Activated CD4-positive, alpha-beta T cell treated with anti-CD3 and anti-CD28 coated beads, Interleukin-2, amount 10 ng/mL, durations not matched to agents 7 days and 5 days (primary cell): ENCODE data around the gene GABRG3. TPM values are rescaled to one million over a fixed set of nuclear protein-coding genes. Genes with fewer than 3 reads are reported as not detected.

Experiments used
- CTCF ChIA-PET: fragments of 350-600 bp; sonication (Branson Sonifier 250); formaldehyde crosslinking; loops from one replicate; lab custom pipeline; 2021; ENCODE audit warnings: antibody characterized with exemption; lab: Charles Lee
- POLR2A ChIA-PET: fragments of 350-600 bp; sonication (Branson Sonifier 250); formaldehyde crosslinking; loops from one replicate; lab custom pipeline; 2021; ENCODE audit warnings: antibody characterized with exemption; lab: Charles Lee
- DNase-seq: peaks from one replicate; pipeline ENCODE4 v3.0.0-alpha.2; 2020
- H3K27ac Mint-ChIP-seq: one replicate; pipeline ENCODE4 v1.8.0; 2021; ENCODE audit warnings: mild to moderate bottlenecking, moderate library complexity, mixed read lengths
- H3K27me3 Mint-ChIP-seq: one replicate; pipeline ENCODE4 v1.8.0; 2021; ENCODE audit warnings: mixed read lengths
- H3K36me3 Mint-ChIP-seq: one replicate; pipeline ENCODE4 v1.8.0; 2021; ENCODE audit warnings: low read depth, mixed read lengths
- H3K4me1 Mint-ChIP-seq: one replicate; pipeline ENCODE4 v1.8.0; 2021; ENCODE audit warnings: mixed read lengths
- H3K4me3 Mint-ChIP-seq: one replicate; pipeline ENCODE4 v1.8.0; 2021; ENCODE audit warnings: mild to moderate bottlenecking, moderate library complexity, mixed read lengths
- H3K9me3 Mint-ChIP-seq: one replicate; pipeline ENCODE4 v1.8.0; 2021; ENCODE audit warnings: mixed read lengths
- total RNA-seq, 2 experiments: library from RNA; stranded (reverse); gene quantifications; one replicate each; pipeline ENCODE4 v1.2.3, GENCODE V29; 2021

GABRG3 gene
- total RNA-seq, 2 experiments from 2014 or later, result not detected

DNA sequence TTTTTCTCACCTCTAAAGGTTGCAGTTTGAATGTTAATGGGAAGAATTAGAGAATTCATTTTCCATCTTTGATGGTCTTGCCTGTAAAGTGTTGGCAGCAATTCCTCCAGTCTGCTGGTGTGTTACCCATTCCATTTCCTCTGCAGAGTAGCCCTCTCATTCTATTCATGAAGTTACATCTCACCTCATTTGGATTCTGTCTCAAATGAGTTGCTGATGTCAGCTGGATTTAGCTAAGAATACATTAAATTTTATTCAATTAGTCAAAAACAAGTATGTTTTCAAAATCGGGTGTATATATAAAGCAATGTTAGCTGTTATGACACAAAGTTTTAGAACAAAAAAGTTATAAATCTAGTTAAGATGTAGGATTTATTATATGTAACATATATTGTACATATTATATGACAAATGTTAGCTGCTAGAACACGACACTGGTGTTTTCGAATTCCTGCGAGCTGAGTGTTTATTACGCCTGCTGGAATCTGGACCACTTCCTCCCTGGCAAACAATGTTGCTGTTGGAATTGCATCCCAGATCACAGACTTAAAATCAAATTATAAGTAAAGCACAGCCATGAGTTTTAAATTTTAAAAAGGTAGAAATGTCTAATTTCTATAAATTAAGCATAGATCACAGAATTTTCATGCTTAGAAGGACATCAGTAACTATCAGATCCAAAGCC, 611.9 kb downstream of the GABRG3 start:
- CTCF ChIA-PET, result no interaction called here
- POLR2A ChIA-PET, result no interaction called here
- no peak overlapping the region for H3K27ac Mint-ChIP-seq
- H3K4me1 Mint-ChIP-seq, result no peaks in the 10 kb centered on the region
- H3K27me3 Mint-ChIP-seq, result no peaks in the 10 kb centered on the region
- peaks cover 15% of the 10 kb centered on the region for H3K9me3 Mint-ChIP-seq
- no peak for DNase-seq
- H3K4me3 Mint-ChIP-seq, result no peak overlapping the region
- no peaks in the 10 kb centered on the region for H3K36me3 Mint-ChIP-seq

- ChIA-PET POLR2A (no interaction called here), CTCF (no interaction called here)
- H3K27ac Mint-ChIP-seq, result no peak overlapping the region
- DNase-seq, result no peak
- H3K27me3 Mint-ChIP-seq, result no peaks in the 10 kb centered on the region
- no peaks in the 10 kb centered on the region for H3K36me3 Mint-ChIP-seq
- no peaks in the 10 kb centered on the region for H3K4me1 Mint-ChIP-seq
- peaks cover 12% of the 10 kb centered on the region for H3K9me3 Mint-ChIP-seq
- no peak overlapping the region for H3K4me3 Mint-ChIP-seq
These were observed 612.7 kb downstream of the GABRG3 start for GRCh38 chr15:27583651-27584050.

GRCh38 chr15:27585041-27585640, 614.2 kb downstream of the GABRG3 start:
- no peaks in the 10 kb centered on the region for H3K4me1 Mint-ChIP-seq
- no peak overlapping the region for H3K27ac Mint-ChIP-seq
- H3K4me3 Mint-ChIP-seq, result no peak overlapping the region
- no peak for DNase-seq
- no peaks in the 10 kb centered on the region for H3K27me3 Mint-ChIP-seq
- H3K9me3 Mint-ChIP-seq, result peaks cover 15% of the 10 kb centered on the region
- CTCF ChIA-PET, result no interaction called here
- POLR2A ChIA-PET, result no interaction called here
- no peaks in the 10 kb centered on the region for H3K36me3 Mint-ChIP-seq

DNA sequence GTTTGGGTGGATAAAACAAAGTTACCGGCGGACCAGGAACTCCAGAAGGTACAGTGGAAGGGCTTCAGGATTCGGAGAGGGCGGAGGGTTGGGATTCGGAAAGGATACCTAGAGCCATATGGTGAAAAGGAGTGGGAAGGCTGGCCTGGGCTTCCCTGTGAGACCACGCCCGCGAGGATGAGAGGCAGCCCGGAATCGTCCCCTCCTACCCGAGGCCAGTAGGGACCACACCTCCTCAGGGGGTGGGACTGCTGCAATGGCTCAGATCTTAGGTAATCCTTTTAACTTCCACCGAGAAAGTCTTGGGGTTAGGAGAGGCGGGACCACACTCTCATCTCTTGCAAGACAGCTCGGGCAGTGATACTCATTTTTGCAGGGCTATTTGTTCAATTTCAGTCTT, 616.8 kb downstream of the GABRG3 start:
- Mint-ChIP-seq H3K36me3 (no peaks in the 10 kb centered on the region), H3K4me1 (no peaks in the 10 kb centered on the region), H3K27ac (no peak overlapping the region), H3K27me3 (no peaks in the 10 kb centered on the region), H3K9me3 (peaks cover 14% of the 10 kb centered on the region), H3K4me3 (no peak overlapping the region)
- POLR2A ChIA-PET, result no interaction called here
- CTCF ChIA-PET, result no interaction called here
- no peak for DNase-seq

GRCh38 chr15:27589260-27589659, 618.3 kb downstream of the GABRG3 start:
- Mint-ChIP-seq H3K4me3 (no peak overlapping the region), H3K36me3 (no peaks in the 10 kb centered on the region), H3K4me1 (no peaks in the 10 kb centered on the region), H3K9me3 (peaks cover 14% of the 10 kb centered on the region), H3K27ac (no peak overlapping the region), H3K27me3 (no peaks in the 10 kb centered on the region)
- CTCF ChIA-PET, result no interaction called here
- DNase-seq, result no peak
- POLR2A ChIA-PET, result no interaction called here

GRCh38 chr15:27589782-27590181, 618.8 kb downstream of the GABRG3 start:
- no peak for DNase-seq
- Mint-ChIP-seq H3K4me3 (no peak overlapping the region), H3K36me3 (no peaks in the 10 kb centered on the region), H3K27ac (no peak overlapping the region), H3K4me1 (no peaks in the 10 kb centered on the region), H3K27me3 (no peaks in the 10 kb centered on the region), H3K9me3 (peaks cover 14% of the 10 kb centered on the region)
- ChIA-PET CTCF (no interaction called here), POLR2A (no interaction called here)

Other genes with a start within 250 kb of the GABRG3 start
- gene GABRB3, start 198.1 kb upstream of the GABRG3 start, total RNA-seq, result under 1 TPM in 1 of 2 experiments, not detected in 1; 0.12 TPM
- gene GABRA5, start 104.1 kb upstream of the GABRG3 start, total RNA-seq, result not detected